ENCODE data around the gene DMC1. TPM values are rescaled to one million over a fixed set of nuclear protein-coding genes. Genes with fewer than 3 reads are reported as not detected.

Gene DMC1
- total RNA-seq, 2 donors from 2014 or later = 0.23 to 3.2 TPM

GRCh38 chr22:38613588-38613987 lies 43.6 kb upstream of the DMC1 start:
- no peak overlapping the region for H3K4me3 ChIP-seq
- peaks cover 4% of the 10 kb centered on the region for H3K4me1 ChIP-seq (replicated peaks)
- intact Hi-C loops (cut with DNase I) = no loop called here
- DNase-seq (ENCODE audit: low spot score) = no peak
- H3K27ac ChIP-seq = peak overlapping the region in 1 of 2 donors; percentile 55
- no peak for TF ChIP-seq CTCF (IDR thresholded peaks at IDR 0.05)
- TF ChIP-seq POLR2A (IDR thresholded peaks at IDR 0.05) = no peak
- no peak for TF ChIP-seq POLR2AphosphoS5 (IDR thresholded peaks at IDR 0.05)
- H3K9me3 ChIP-seq = no peaks in the 10 kb centered on the region
- H3K36me3 ChIP-seq = no peaks in the 10 kb centered on the region
- H3K27me3 ChIP-seq (replicated peaks; ENCODE audit: insufficient read depth) = no peaks in the 10 kb centered on the region
- 81% methylated on average over 4 of the region's 4 CpGs for WGBS

- peak; percentile 77 for TF ChIP-seq POLR2AphosphoS5 (IDR thresholded peaks at IDR 0.05)
- no peak for TF ChIP-seq CTCF (IDR thresholded peaks at IDR 0.05)
- no peak for TF ChIP-seq POLR2A (IDR thresholded peaks at IDR 0.05)
- no peaks in the 10 kb centered on the region for H3K27me3 ChIP-seq (replicated peaks; ENCODE audit: insufficient read depth)
- WGBS = 77% methylated on average over 5 of the region's 5 CpGs
Observed at GRCh38 chr22:38612217-38613006, 42.4 kb upstream of the DMC1 start.

GRCh38 chr22:38611559-38611958 lies 41.6 kb upstream of the DMC1 start:
- Histone ChIP-seq H3K27me3 (replicated peaks; ENCODE audit: insufficient read depth) (no peaks in the 10 kb centered on the region), H3K4me1 (replicated peaks) (peaks cover 4% of the 10 kb centered on the region), H3K4me3 (no peak overlapping the region), H3K36me3 (no peaks in the 10 kb centered on the region), H3K27ac (no peak overlapping the region), H3K9me3 (no peaks in the 10 kb centered on the region)
- intact Hi-C loops (cut with DNase I) = no loop called here
- no peak for DNase-seq (ENCODE audit: low spot score)
- TF ChIP-seq CTCF (IDR thresholded peaks at IDR 0.05) (no peak), POLR2AphosphoS5 (IDR thresholded peaks at IDR 0.05) (no peak), POLR2A (IDR thresholded peaks at IDR 0.05) (no peak)
- whole genome bisulfite sequencing = 75% methylated on average over 5 of the region's 5 CpGs

More at GRCh38 chr22:38612217-38613006, 42.4 kb upstream of the DMC1 start:
- DNase-seq (ENCODE audit: low spot score) = peak; percentile 67
- peaks cover 4% of the 10 kb centered on the region for H3K4me1 ChIP-seq (replicated peaks)
- no peak overlapping the region for H3K27ac ChIP-seq
- no peaks in the 10 kb centered on the region for H3K36me3 ChIP-seq
- intact Hi-C loops (cut with DNase I) = no loop called here
- H3K9me3 ChIP-seq = no peaks in the 10 kb centered on the region
- H3K4me3 ChIP-seq = no peak overlapping the region

GRCh38 chr22:38610234-38610633 lies 40.3 kb upstream of the DMC1 start:
- peaks cover 4% of the 10 kb centered on the region for H3K4me1 ChIP-seq (replicated peaks)
- TF ChIP-seq CTCF (IDR thresholded peaks at IDR 0.05) (no peak), POLR2AphosphoS5 (IDR thresholded peaks at IDR 0.05) (no peak), POLR2A (IDR thresholded peaks at IDR 0.05) (no peak)
- H3K27me3 ChIP-seq (replicated peaks; ENCODE audit: insufficient read depth) = no peaks in the 10 kb centered on the region
- no peak for DNase-seq (ENCODE audit: low spot score)
- H3K27ac ChIP-seq = no peak overlapping the region
- H3K4me3 ChIP-seq = no peak overlapping the region
- H3K36me3 ChIP-seq = no peaks in the 10 kb centered on the region
- intact Hi-C loops (cut with DNase I) = no loop called here
- no peaks in the 10 kb centered on the region for H3K9me3 ChIP-seq
- WGBS = 93% methylated on average over 5 of the region's 5 CpGs
